HepG2 (cell line): ENCODE measurements around the gene PRMT7. TPM values are rescaled to one million over a fixed set of nuclear protein-coding genes. Genes with fewer than 3 reads are reported as not detected.
A peak's percentile ranks its signal among the peaks of the same experiment; 100 is the strongest.

Experiments used
- BATF2 ChIP-seq: sonication (generic); formaldehyde crosslinking; IDR thresholded peaks from 2 replicates; pipeline ENCODE4 v1.8.0; 2022; ENCODE audit warnings: mild to moderate bottlenecking, missing genetic modification reagents, moderate library complexity
- FIP1L1 ChIP-seq: fragments of 200-400 bp; formaldehyde crosslinking; IDR thresholded peaks from 2 replicates; pipeline ENCODE4 v1.6.1; 2018; ENCODE audit warnings: low read depth, mild to moderate bottlenecking, low read length, moderate library complexity, borderline replicate concordance; ENCODE audit not compliant: insufficient read depth
- FUBP1 ChIP-seq: sonication (generic); formaldehyde crosslinking; IDR thresholded peaks from 2 replicates; pipeline ENCODE4 v1.5.1; 2020; ENCODE audit warnings: missing genetic modification reagents, mild to moderate bottlenecking, borderline replicate concordance
- KLF13 ChIP-seq: sonication (generic); formaldehyde crosslinking; IDR thresholded peaks from 2 replicates; pipeline ENCODE4 v1.4.0; 2020; ENCODE audit warnings: mild to moderate bottlenecking, missing genetic modification reagents
- RBFOX2 ChIP-seq: fragments of 200-400 bp; formaldehyde crosslinking; IDR thresholded peaks from 2 replicates; pipeline ENCODE4 v1.6.1; 2017; ENCODE audit warnings: low read depth, mild to moderate bottlenecking, low read length
- RFX5 ChIP-seq: IDR thresholded peaks from 2 replicates; pipeline ENCODE4 v1.6.1; 2011; ENCODE audit warnings: low read depth, low read length, improper control_type of control experiment
- RXRA ChIP-seq: sonication (generic); formaldehyde crosslinking; IDR thresholded peaks from 2 replicates; pipeline ENCODE4 v1.5.1; 2020; ENCODE audit warnings: missing genetic modification reagents
- ZFX ChIP-seq: sonication (generic); formaldehyde crosslinking; IDR thresholded peaks from 2 replicates; pipeline ENCODE4 v1.4.0; 2020; ENCODE audit warnings: mild to moderate bottlenecking, low read depth, missing genetic modification reagents, moderate library complexity
- ZFY ChIP-seq: sonication (generic); formaldehyde crosslinking; IDR thresholded peaks from 2 replicates; pipeline ENCODE4 v1.4.0; 2020; ENCODE audit warnings: missing genetic modification reagents
- ZNF251 ChIP-seq: sonication (generic); formaldehyde crosslinking; IDR thresholded peaks from 2 replicates; pipeline ENCODE4 v1.9.0; 2021; ENCODE audit warnings: mild to moderate bottlenecking, missing genetic modification reagents
- ZNF292 ChIP-seq: sonication (generic); formaldehyde crosslinking; IDR thresholded peaks from 2 replicates; pipeline ENCODE4 v1.8.1; 2022; ENCODE audit warnings: mild to moderate bottlenecking, low read depth, missing genetic modification reagents, borderline replicate concordance
- ZNF3 ChIP-seq: IDR thresholded peaks from 2 replicates; pipeline ENCODE4 v1.7.0; 2017; ENCODE audit warnings: inconsistent platforms
- ZNF383 ChIP-seq: sonication (generic); formaldehyde crosslinking; IDR thresholded peaks from 2 replicates; pipeline ENCODE4 v1.4.0; 2020; ENCODE audit warnings: missing genetic modification reagents, mild to moderate bottlenecking, borderline replicate concordance
- ZNF557 ChIP-seq: sonication (generic); formaldehyde crosslinking; IDR thresholded peaks from 2 replicates; pipeline ENCODE4 v1.4.0; 2020; ENCODE audit warnings: missing genetic modification reagents
- ZNF749 ChIP-seq: sonication (generic); formaldehyde crosslinking; IDR thresholded peaks from 2 replicates; pipeline ENCODE4 v1.8.0; 2022; ENCODE audit warnings: mild to moderate bottlenecking, missing genetic modification reagents, moderate library complexity, borderline replicate concordance
- ZNF816 ChIP-seq: sonication (generic); formaldehyde crosslinking; IDR thresholded peaks from 2 replicates; pipeline ENCODE4 v1.8.0; 2022; ENCODE audit warnings: missing genetic modification reagents, mild to moderate bottlenecking, borderline replicate concordance
- ZSCAN9 ChIP-seq: IDR thresholded peaks from 2 replicates; pipeline ENCODE4 v1.6.1; 2016; ENCODE audit warnings: borderline replicate concordance
- polyA plus RNA-seq, 8 experiments: library from polyadenylated mRNA; depleted of rRNA in 3 of 8; stranded (reverse) in 7 of 8; unstranded in 1 of 8; fragments of >200 nt; fragmentation: Illumina TruSeq in 4 of 8; extraction: Trizol in 4 of 8; gene quantifications; 2 replicates each; pipeline versions ENCODE4 v1.2.1 to v1.2.3, GENCODE V29; 2011 to 2016; ENCODE audit warnings: low read depth in 4 of 8, missing spikeins in 1 of 8, mixed read lengths in 1 of 8; ENCODE audit not compliant: insufficient read depth in 1 of 8
- total RNA-seq, 5 experiments: library from RNA; depleted of rRNA; stranded (reverse); fragments of >200 nt; fragmentation: Illumina TruSeq; extraction: Trizol; gene quantifications; 2 replicates each; pipeline ENCODE4 v1.2.3, GENCODE V29; 2016; ENCODE audit warnings: low read depth in 1 of 5
- TF ChIP-seq, protein P1 (sequence below): sonication (generic); formaldehyde crosslinking; IDR thresholded peaks from 2 replicates; pipeline ENCODE4 v1.4.0; 2020; ENCODE audit warnings: missing genetic modification reagents
- TF ChIP-seq, protein P2 (sequence below): sonication (generic); formaldehyde crosslinking; IDR thresholded peaks from 2 replicates; pipeline ENCODE4 v1.4.0; 2020; ENCODE audit warnings: missing genetic modification reagents, borderline replicate concordance
- TF ChIP-seq, protein P3 (sequence below): sonication (generic); formaldehyde crosslinking; IDR thresholded peaks from 2 replicates; pipeline ENCODE4 v1.5.1; 2020; ENCODE audit warnings: missing genetic modification reagents, mild to moderate bottlenecking, borderline replicate concordance

PRMT7 gene
- total and polyA plus RNA-seq, 2 of the 13 experiments (the other 11 are each of a cell fraction or from before 2014, with no cell fraction given), result 47.5 to 55.0 TPM

GRCh38 chr16:68310774-68311511 lies at the start of gene PRMT7, which contains the start of gene SLC7A6OS (continued):
- TF ChIP-seq, protein P1, sequence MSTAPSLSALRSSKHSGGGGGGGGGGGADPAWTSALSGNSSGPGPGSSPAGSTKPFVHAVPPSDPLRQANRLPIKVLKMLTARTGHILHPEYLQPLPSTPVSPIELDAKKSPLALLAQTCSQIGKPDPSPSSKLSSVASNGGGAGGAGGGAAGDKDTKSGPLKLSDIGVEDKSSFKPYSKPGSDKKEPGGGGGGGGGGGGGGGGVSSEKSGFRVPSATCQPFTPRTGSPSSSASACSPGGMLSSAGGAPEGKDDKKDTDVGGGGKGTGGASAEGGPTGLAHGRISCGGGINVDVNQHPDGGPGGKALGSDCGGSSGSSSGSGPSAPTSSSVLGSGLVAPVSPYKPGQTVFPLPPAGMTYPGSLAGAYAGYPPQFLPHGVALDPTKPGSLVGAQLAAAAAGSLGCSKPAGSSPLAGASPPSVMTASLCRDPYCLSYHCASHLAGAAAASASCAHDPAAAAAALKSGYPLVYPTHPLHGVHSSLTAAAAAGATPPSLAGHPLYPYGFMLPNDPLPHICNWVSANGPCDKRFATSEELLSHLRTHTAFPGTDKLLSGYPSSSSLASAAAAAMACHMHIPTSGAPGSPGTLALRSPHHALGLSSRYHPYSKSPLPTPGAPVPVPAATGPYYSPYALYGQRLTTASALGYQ (CRISPR knock-in tag), result peak; percentile 91
- TF ChIP-seq ZNF3 (peak; percentile 63; the same call in 1 of the 2 replicates), RBFOX2 (peak; percentile 99), ZNF251 (no peak; the same call in 1 of the 2 replicates), FIP1L1 (no peak), ZNF557 (peak; percentile 100), RFX5 (no peak; the same call in 1 of the 2 replicates), RXRA (peak; percentile 89), ZNF816 (CRISPR knock-in tag) (peak; percentile 100), ZSCAN9 (CRISPR knock-in tag) (peak; percentile 99), ZNF749 (CRISPR knock-in tag) (peak; percentile 99), BATF2 (CRISPR knock-in tag) (peak; percentile 100), ZNF292 (CRISPR knock-in tag) (peak; percentile 91), FUBP1 (CRISPR knock-in tag) (no peak; the same call in 1 of the 2 replicates), KLF13 (CRISPR knock-in tag) (peak; percentile 99), ZFX (CRISPR knock-in tag) (peak; percentile 96), ZFY (CRISPR knock-in tag) (peak; percentile 96), ZNF383 (CRISPR knock-in tag) (0 out of 2 replicates have a peak, but pooled peaks have one; percentile 62)
- TF ChIP-seq, protein P2, sequence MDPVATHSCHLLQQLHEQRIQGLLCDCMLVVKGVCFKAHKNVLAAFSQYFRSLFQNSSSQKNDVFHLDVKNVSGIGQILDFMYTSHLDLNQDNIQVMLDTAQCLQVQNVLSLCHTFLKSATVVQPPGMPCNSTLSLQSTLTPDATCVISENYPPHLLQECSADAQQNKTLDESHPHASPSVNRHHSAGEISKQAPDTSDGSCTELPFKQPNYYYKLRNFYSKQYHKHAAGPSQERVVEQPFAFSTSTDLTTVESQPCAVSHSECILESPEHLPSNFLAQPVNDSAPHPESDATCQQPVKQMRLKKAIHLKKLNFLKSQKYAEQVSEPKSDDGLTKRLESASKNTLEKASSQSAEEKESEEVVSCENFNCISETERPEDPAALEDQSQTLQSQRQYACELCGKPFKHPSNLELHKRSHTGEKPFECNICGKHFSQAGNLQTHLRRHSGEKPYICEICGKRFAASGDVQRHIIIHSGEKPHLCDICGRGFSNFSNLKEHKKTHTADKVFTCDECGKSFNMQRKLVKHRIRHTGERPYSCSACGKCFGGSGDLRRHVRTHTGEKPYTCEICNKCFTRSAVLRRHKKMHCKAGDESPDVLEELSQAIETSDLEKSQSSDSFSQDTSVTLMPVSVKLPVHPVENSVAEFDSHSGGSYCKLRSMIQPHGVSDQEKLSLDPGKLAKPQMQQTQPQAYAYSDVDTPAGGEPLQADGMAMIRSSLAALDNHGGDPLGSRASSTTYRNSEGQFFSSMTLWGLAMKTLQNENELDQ (CRISPR knock-in tag), result peak; percentile 67
- TF ChIP-seq, protein P3, sequence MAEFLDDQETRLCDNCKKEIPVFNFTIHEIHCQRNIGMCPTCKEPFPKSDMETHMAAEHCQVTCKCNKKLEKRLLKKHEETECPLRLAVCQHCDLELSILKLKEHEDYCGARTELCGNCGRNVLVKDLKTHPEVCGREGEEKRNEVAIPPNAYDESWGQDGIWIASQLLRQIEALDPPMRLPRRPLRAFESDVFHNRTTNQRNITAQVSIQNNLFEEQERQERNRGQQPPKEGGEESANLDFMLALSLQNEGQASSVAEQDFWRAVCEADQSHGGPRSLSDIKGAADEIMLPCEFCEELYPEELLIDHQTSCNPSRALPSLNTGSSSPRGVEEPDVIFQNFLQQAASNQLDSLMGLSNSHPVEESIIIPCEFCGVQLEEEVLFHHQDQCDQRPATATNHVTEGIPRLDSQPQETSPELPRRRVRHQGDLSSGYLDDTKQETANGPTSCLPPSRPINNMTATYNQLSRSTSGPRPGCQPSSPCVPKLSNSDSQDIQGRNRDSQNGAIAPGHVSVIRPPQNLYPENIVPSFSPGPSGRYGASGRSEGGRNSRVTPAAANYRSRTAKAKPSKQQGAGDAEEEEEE (CRISPR knock-in tag), result no peak; the same call in 1 of the 2 replicates
